ENCODE measurements around the gene DUOXA2. TPM values are rescaled to one million over a fixed set of nuclear protein-coding genes. Genes with fewer than 3 reads are reported as not detected.

DUOXA2 gene
- total and polyA plus RNA-seq, 2 donors from 2014 or later: 0.37 TPM; not detected in 1

DNA sequence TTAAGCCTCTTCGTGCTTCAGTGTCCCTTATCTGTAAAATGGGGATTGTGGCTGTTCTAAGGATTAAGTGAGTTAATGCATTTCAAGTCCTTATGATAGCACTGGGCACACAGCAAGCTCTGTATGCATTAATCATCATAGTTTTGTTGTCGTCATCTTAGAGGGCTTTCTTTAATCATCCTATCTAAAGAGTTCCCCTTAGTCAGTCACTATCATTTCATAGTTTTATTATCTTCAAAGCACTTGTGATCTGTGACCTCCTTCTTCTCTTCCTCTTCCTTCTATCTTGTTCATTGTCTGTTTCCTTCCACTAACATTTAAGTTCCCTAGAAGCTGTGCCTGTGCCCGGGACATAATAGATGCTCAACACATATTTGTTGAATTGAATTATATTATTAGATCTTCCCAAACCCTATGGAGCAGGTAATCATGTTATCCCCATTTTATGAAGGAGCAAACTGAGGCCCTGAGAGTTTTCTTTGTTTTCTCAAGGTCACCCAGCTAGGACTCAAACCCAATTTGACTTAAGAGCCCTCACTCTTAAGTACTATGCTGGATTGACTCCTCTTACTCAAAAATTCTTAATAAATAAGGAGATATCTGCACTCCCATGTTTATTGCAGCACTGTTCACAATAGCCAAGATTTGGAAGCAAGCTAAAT lies 24.3 kb upstream of the DUOXA2 start:
- no peak overlapping the region for H3K4me3 ChIP-seq (ENCODE audit: low read length in 3 of 3)
- intact Hi-C loops (cut with DNase I): no loop called here
- H3K9me3 ChIP-seq (ENCODE audit: control insufficient read depth in 2 of 3, insufficient read depth in 1 of 3, low read length in 3 of 3): no peaks in the 10 kb centered on the region
- FAIRE-seq (no peak), DNase-seq (no peak)
- no peaks in the 10 kb centered on the region for H3K27me3 ChIP-seq (ENCODE audit: control insufficient read depth, insufficient read depth, low read length)
- H3K4me1 ChIP-seq (ENCODE audit: control insufficient read depth in 2 of 3, insufficient read depth in 2 of 3, low read depth in 1 of 3, low read length in 3 of 3): no peaks in the 10 kb centered on the region
- H3K9ac ChIP-seq (ENCODE audit: low read length in 3 of 3): no peak overlapping the region
- TF ChIP-seq, protein P1, sequence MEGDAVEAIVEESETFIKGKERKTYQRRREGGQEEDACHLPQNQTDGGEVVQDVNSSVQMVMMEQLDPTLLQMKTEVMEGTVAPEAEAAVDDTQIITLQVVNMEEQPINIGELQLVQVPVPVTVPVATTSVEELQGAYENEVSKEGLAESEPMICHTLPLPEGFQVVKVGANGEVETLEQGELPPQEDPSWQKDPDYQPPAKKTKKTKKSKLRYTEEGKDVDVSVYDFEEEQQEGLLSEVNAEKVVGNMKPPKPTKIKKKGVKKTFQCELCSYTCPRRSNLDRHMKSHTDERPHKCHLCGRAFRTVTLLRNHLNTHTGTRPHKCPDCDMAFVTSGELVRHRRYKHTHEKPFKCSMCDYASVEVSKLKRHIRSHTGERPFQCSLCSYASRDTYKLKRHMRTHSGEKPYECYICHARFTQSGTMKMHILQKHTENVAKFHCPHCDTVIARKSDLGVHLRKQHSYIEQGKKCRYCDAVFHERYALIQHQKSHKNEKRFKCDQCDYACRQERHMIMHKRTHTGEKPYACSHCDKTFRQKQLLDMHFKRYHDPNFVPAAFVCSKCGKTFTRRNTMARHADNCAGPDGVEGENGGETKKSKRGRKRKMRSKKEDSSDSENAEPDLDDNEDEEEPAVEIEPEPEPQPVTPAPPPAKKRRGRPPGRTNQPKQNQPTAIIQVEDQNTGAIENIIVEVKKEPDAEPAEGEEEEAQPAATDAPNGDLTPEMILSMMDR (IDR thresholded peaks at IDR 0.05; ENCODE audit: borderline replicate concordance, extremely low read depth, insufficient read depth): no peak
- H3K36me3 ChIP-seq (ENCODE audit: control insufficient read depth in 2 of 3, insufficient read depth in 3 of 3, low read length in 3 of 3): no peaks in the 10 kb centered on the region
- no peak overlapping the region for H3K27ac ChIP-seq (ENCODE audit: low read depth in 2 of 2, low read length in 2 of 2)

DNA sequence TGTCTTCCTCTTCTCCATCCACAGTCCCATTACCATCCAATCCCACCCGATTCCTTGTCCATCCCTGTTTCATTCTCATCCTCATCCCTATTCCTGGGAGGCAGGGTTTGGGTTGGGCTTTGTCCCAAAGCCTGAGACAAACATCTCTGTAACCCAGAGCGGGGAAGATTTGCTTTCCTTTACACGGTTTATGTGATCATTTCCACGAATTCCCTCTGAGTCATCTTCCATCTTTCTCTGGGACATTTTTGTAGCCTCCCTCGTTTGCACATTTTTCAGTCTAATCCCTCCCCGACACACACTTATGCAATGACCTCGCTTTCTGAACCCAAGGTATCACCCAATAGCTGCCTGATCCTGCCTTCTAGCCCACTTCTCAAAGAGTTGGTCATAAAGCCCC lies 23.0 kb upstream of the DUOXA2 start:
- no peaks in the 10 kb centered on the region for H3K4me1 ChIP-seq (ENCODE audit: control insufficient read depth in 2 of 3, insufficient read depth in 2 of 3, low read depth in 1 of 3, low read length in 3 of 3)
- H3K9me3 ChIP-seq (ENCODE audit: control insufficient read depth in 2 of 3, insufficient read depth in 1 of 3, low read length in 3 of 3): no peaks in the 10 kb centered on the region
- no peaks in the 10 kb centered on the region for H3K36me3 ChIP-seq (ENCODE audit: control insufficient read depth in 2 of 3, insufficient read depth in 3 of 3, low read length in 3 of 3)
- H3K4me3 ChIP-seq (ENCODE audit: low read length in 3 of 3): no peak overlapping the region
- no peaks in the 10 kb centered on the region for H3K27me3 ChIP-seq (ENCODE audit: control insufficient read depth, insufficient read depth, low read length)
- FAIRE-seq: no peak
- TF ChIP-seq, protein P1 (IDR thresholded peaks at IDR 0.05; ENCODE audit: borderline replicate concordance, extremely low read depth, insufficient read depth): no peak
- no peak overlapping the region for H3K27ac ChIP-seq (ENCODE audit: low read depth in 2 of 2, low read length in 2 of 2)
- DNase-seq: no peak
- no peak overlapping the region for H3K9ac ChIP-seq (ENCODE audit: low read length in 3 of 3)
- intact Hi-C loops (cut with DNase I): no loop called here

DNA sequence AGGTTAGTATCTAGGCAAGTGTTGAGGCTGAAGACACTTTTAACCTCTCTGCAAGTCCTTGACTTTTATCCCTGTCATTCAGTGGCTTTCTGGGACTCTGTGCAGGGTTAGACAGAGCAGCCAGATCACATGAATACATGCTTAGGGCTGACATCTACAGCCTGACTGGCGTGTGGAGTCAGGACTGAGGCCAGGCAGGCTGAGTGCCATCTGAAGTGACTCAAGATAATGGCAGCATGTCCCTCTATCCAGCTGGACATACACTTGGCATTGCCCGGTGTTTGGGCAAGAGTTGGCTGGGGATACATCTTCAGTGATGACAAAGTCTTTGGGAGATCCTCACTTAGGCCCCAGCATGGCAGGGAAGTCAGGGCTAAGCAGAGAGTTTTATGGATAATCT lies 22.6 kb upstream of the DUOXA2 start:
- H3K27ac ChIP-seq (ENCODE audit: low read depth in 2 of 2, low read length in 2 of 2): no peak overlapping the region
- FAIRE-seq (no peak), DNase-seq (no peak)
- H3K27me3 ChIP-seq (ENCODE audit: control insufficient read depth, insufficient read depth, low read length): no peaks in the 10 kb centered on the region
- H3K9me3 ChIP-seq (ENCODE audit: control insufficient read depth in 2 of 3, insufficient read depth in 1 of 3, low read length in 3 of 3): no peaks in the 10 kb centered on the region
- no peak overlapping the region for H3K4me3 ChIP-seq (ENCODE audit: low read length in 3 of 3)
- H3K36me3 ChIP-seq (ENCODE audit: control insufficient read depth in 2 of 3, insufficient read depth in 3 of 3, low read length in 3 of 3): no peaks in the 10 kb centered on the region
- intact Hi-C loops (cut with DNase I): no loop called here
- no peaks in the 10 kb centered on the region for H3K4me1 ChIP-seq (ENCODE audit: control insufficient read depth in 2 of 3, insufficient read depth in 2 of 3, low read depth in 1 of 3, low read length in 3 of 3)
- TF ChIP-seq, protein P1 (IDR thresholded peaks at IDR 0.05; ENCODE audit: borderline replicate concordance, extremely low read depth, insufficient read depth): no peak
- H3K9ac ChIP-seq (ENCODE audit: low read length in 3 of 3): no peak overlapping the region

DNA sequence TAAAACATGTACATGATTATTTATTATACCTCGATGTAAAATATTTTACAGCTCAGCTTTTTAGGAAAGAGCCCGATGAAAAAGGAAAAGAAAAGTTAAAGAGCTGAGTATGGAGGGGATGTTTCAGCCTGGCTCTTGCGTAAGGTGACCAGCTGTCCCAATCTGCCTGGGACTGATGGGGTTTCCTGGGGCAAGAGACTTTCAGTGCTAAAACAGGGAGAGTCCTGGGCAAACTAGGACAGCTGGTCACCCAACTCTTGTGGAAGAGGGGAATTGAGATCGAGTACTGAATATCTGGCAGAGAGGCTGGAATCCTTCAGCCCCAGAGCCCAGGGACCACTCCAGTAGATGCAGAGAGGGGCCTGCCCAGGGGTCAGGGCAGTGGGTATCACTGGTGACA lies 21.1 kb upstream of the DUOXA2 start:
- H3K4me3 ChIP-seq (ENCODE audit: low read length in 3 of 3): no peak overlapping the region
- no peaks in the 10 kb centered on the region for H3K9me3 ChIP-seq (ENCODE audit: control insufficient read depth in 2 of 3, insufficient read depth in 1 of 3, low read length in 3 of 3)
- no peak overlapping the region for H3K27ac ChIP-seq (ENCODE audit: low read depth in 2 of 2, low read length in 2 of 2)
- no peaks in the 10 kb centered on the region for H3K27me3 ChIP-seq (ENCODE audit: control insufficient read depth, insufficient read depth, low read length)
- intact Hi-C loops (cut with DNase I): no loop called here
- H3K9ac ChIP-seq (ENCODE audit: low read length in 3 of 3): no peak overlapping the region
- DNase-seq: peak in 1 of 5 donors; percentile 10
- TF ChIP-seq, protein P1 (IDR thresholded peaks at IDR 0.05; ENCODE audit: borderline replicate concordance, extremely low read depth, insufficient read depth): no peak
- no peaks in the 10 kb centered on the region for H3K4me1 ChIP-seq (ENCODE audit: control insufficient read depth in 2 of 3, insufficient read depth in 2 of 3, low read depth in 1 of 3, low read length in 3 of 3)
- no peaks in the 10 kb centered on the region for H3K36me3 ChIP-seq (ENCODE audit: control insufficient read depth in 2 of 3, insufficient read depth in 3 of 3, low read length in 3 of 3)
- no peak for FAIRE-seq
